ENCODE data around the gene CCDC86. TPM values are rescaled to one million over a fixed set of nuclear protein-coding genes. Genes with fewer than 3 reads are reported as not detected.

CCDC86 gene
- total and polyA plus RNA-seq, 10 of the 15 experiments (the other 5 are each of a cell fraction or from before 2014, with no cell fraction given), result 2.0 to 87.2 (median 38.7) TPM

DNA sequence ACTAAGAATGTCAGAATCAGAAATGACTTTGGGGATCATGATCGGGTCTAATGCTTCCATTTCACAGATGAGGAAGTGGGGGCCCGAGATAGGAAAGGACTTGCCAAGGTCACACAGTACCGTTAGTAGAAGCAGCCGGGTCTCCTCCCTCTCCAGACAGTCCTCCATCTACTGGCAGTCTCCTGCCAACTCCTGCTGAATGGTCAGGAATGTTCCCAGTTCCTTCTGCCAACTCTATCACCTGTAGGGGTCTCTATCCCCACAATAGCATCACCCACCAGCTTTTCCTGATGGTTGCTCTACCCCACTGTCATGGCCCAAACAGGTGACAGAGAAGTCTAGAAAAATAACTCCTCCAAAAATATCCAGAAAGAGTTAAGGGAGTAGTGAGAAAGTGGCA is 23.9 kb upstream of the CCDC86 start:
- H3K27me3 ChIP-seq (replicated peaks in 1 of 2; ENCODE audit: control insufficient read depth in 2 of 2, insufficient read depth in 2 of 2, low read length in 1 of 2), result no peaks in the 10 kb centered on the region
- H3K27ac ChIP-seq (ENCODE audit: control insufficient read depth, insufficient read depth), result no peak overlapping the region
- no peak for TF ChIP-seq ZSCAN29 (IDR thresholded peaks at IDR 0.05)
- no peak for TF ChIP-seq ZNF622 (IDR thresholded peaks at IDR 0.05)
- TF ChIP-seq, protein P1, sequence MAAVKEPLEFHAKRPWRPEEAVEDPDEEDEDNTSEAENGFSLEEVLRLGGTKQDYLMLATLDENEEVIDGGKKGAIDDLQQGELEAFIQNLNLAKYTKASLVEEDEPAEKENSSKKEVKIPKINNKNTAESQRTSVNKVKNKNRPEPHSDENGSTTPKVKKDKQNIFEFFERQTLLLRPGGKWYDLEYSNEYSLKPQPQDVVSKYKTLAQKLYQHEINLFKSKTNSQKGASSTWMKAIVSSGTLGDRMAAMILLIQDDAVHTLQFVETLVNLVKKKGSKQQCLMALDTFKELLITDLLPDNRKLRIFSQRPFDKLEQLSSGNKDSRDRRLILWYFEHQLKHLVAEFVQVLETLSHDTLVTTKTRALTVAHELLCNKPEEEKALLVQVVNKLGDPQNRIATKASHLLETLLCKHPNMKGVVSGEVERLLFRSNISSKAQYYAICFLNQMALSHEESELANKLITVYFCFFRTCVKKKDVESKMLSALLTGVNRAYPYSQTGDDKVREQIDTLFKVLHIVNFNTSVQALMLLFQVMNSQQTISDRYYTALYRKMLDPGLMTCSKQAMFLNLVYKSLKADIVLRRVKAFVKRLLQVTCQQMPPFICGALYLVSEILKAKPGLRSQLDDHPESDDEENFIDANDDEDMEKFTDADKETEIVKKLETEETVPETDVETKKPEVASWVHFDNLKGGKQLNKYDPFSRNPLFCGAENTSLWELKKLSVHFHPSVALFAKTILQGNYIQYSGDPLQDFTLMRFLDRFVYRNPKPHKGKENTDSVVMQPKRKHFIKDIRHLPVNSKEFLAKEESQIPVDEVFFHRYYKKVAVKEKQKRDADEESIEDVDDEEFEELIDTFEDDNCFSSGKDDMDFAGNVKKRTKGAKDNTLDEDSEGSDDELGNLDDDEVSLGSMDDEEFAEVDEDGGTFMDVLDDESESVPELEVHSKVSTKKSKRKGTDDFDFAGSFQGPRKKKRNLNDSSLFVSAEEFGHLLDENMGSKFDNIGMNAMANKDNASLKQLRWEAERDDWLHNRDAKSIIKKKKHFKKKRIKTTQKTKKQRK (IDR thresholded peaks at IDR 0.05; ENCODE audit: low read depth, low read length), result no peak
- no peak for TF ChIP-seq SRF (IDR thresholded peaks at IDR 0.05; ENCODE audit: low read depth in 2 of 2, low read length in 2 of 2)
- no peak for TF ChIP-seq SMAD1 (IDR thresholded peaks at IDR 0.05; ENCODE audit: low read depth, partially characterized antibody)
- TF ChIP-seq MXI1 (IDR thresholded peaks at IDR 0.05; ENCODE audit: low read depth, low read length), result no peak
- TF ChIP-seq FOXK2 (IDR thresholded peaks at IDR 0.05), result no peak
- no peak for TF ChIP-seq MTA2 (IDR thresholded peaks at IDR 0.05; ENCODE audit: low read depth)
- no peak for TF ChIP-seq CREM (IDR thresholded peaks at IDR 0.05; ENCODE audit: low read depth)
- TF ChIP-seq RAD21 (IDR thresholded peaks at IDR 0.05; ENCODE audit: insufficient read depth, low read depth, low read length), result no peak
- no peak overlapping the region for H3K4me2 ChIP-seq (ENCODE audit: control insufficient read depth, insufficient read depth)
- H3K9me3 ChIP-seq (replicated peaks; ENCODE audit: control insufficient read depth, insufficient read depth, low read length), result peaks cover 9% of the 10 kb centered on the region
- WGBS (ENCODE audit: insufficient coverage, insufficient replicate concordance, low lambda C conversion rate, missing lambda C conversion rate), result 54% methylated on average over 4 of the region's 4 CpGs
- POLR2A ChIA-PET, result no interaction called here
- DNase-seq (ENCODE audit: low read depth, low spot score) (no peak), FAIRE-seq (no peak), ATAC-seq (no peak)
- no TSS peak for BruUV-seq (replicated peaks)
- H3K4me1 ChIP-seq (ENCODE audit: control insufficient read depth, insufficient read depth, low read length), result no peaks in the 10 kb centered on the region
- CTCF ChIA-PET, result interaction anchor here (1.4 kb wide), 1 partner anchor 13 kb away, joined by 6 read pairs; no protein-coding TSS in a partner anchor
- SMC1A ChIA-PET (ENCODE audit: uncharacterized antibody, unreplicated experiment), result no interaction called here
- H2AFZ ChIP-seq (ENCODE audit: control insufficient read depth, low read depth, low read length), result no peak overlapping the region
- in situ Hi-C loops (cut with MboI), result no loop called here
- intact Hi-C loops (cut with micrococcal nuclease; ENCODE audit: unreplicated experiment), result no loop called here
- H4K20me1 ChIP-seq (ENCODE audit: control insufficient read depth, insufficient read depth), result no peaks in the 10 kb centered on the region
- RAD21 ChIA-PET (ENCODE audit: unreplicated experiment), result interaction anchor here (1.0 kb wide), 1 partner anchor 13 kb away, joined by 3 read pairs; no protein-coding TSS in a partner anchor
- H3K79me2 ChIP-seq (ENCODE audit: control insufficient read depth, insufficient read depth, low read length), result no peaks in the 10 kb centered on the region
- no peaks in the 10 kb centered on the region for H3K36me3 ChIP-seq (ENCODE audit: control insufficient read depth in 2 of 2, insufficient read depth in 2 of 2, low read length in 1 of 2)
- no peak overlapping the region for H3K4me3 ChIP-seq
- H3K9ac ChIP-seq (ENCODE audit: control insufficient read depth, insufficient read depth, low read length), result no peak overlapping the region

Measured in GM12878 (cell line).